HG02973 (cell line): ENCODE results near the gene CCP110.
"Not testable (repeated sequence)": the region's sequence is repeated elsewhere in the genome, so short reads cannot be mapped to it uniquely, and the experiment has no call there.

Source experiments
- ATAC-seq: cut with Tn5 transposase; IDR thresholded peaks from one replicate; pipeline ENCODE4 v1.9.1; 2021; ENCODE audit warnings: moderate library complexity; ENCODE audit not compliant: unreplicated experiment

Gene CCP110

GRCh38 chr16:19512297-19512696, 11.4 kb upstream of the CCP110 start:
- no peak for ATAC-seq

GRCh38 chr16:19513377-19514053, 10.2 kb upstream of the CCP110 start:
- no peak for ATAC-seq

GRCh38 chr16:19515757-19516156, 8.0 kb upstream of the CCP110 start:
- no peak for ATAC-seq

- ATAC-seq: no peak
These were observed 6.2 kb upstream of the CCP110 start for GRCh38 chr16:19517424-19518089.

GRCh38 chr16:19518388-19518787, 5.4 kb upstream of the CCP110 start:
- ATAC-seq: no peak

- no peak for ATAC-seq
These were observed 2.8 kb upstream of the CCP110 start for GRCh38 chr16:19520861-19521331.

- peak; percentile 55 for ATAC-seq
These were observed 2.0 kb upstream of the CCP110 start, which contains the start of gene GDE1 for GRCh38 chr16:19521471-19522396. Gene GDE1 (minus strand): TSS chr16:19522098. CDS start chr16:19521964, 134 bp downstream.

GRCh38 chr16:19522397-19522732, 1.4 kb upstream of the CCP110 start:
- ATAC-seq: no peak

- no peak for ATAC-seq
These were observed 982 bp upstream of the CCP110 start for GRCh38 chr16:19522760-19523159.

GRCh38 chr16:19523184-19523558, 571 bp upstream of the CCP110 start:
- ATAC-seq: no peak

- ATAC-seq: no peak
These were observed 544 bp downstream of the CCP110 start for GRCh38 chr16:19524356-19524615.

GRCh38 chr16:19524616-19525384, 1.1 kb downstream of the CCP110 start:
- no peak for ATAC-seq

GRCh38 chr16:19525385-19525723, 1.6 kb downstream of the CCP110 start:
- no peak for ATAC-seq

GRCh38 chr16:19527161-19527560, 3.4 kb downstream of the CCP110 start:
- ATAC-seq: no peak

- no peak for ATAC-seq
These were observed 4.9 kb downstream of the CCP110 start for GRCh38 chr16:19528666-19529065.

- no peak for ATAC-seq
These were observed 8.9 kb downstream of the CCP110 start for GRCh38 chr16:19532601-19533000.

GRCh38 chr16:19540241-19540970, 16.7 kb downstream of the CCP110 start:
- no peak for ATAC-seq

GRCh38 chr16:19542138-19542821, 18.5 kb downstream of the CCP110 start:
- no peak for ATAC-seq

GRCh38 chr16:19543278-19543996, 19.7 kb downstream of the CCP110 start:
- not testable (repeated sequence) for ATAC-seq
